GM23338 (cell line): ENCODE measurements around the gene EDN2. TPM values are rescaled to one million over a fixed set of nuclear protein-coding genes. Genes with fewer than 3 reads are reported as not detected.

Experiments
- ATAC-seq: fragments of 200-7000 bp; cut with Tn5 transposase; 3 replicates; pipeline ENCODE4 v1.9.1; 2020
- DNase-seq: peaks from one replicate; pipeline ENCODE4 v3.0.0-alpha.2; 2015; ENCODE audit warnings: low spot score
- H2AFZ ChIP-seq: fragments of 200-600 bp; sonication (generic); 2 replicates; pipeline ENCODE4 v1.8.0; 2016; ENCODE audit warnings: antibody characterized with exemption, mild to moderate bottlenecking, moderate library complexity
- H3F3A ChIP-seq: fragments of 200-600 bp; sonication (generic); replicated peaks from 2 replicates; pipeline ENCODE4 v1.8.0; 2017; ENCODE audit warnings: antibody characterized with exemption, mixed run types, low read depth
- H3K27ac ChIP-seq: fragments of 200-600 bp; sonication (generic); 2 replicates; pipeline ENCODE4 v1.6.1; 2016; ENCODE audit warnings: low read depth
- H3K27me3 ChIP-seq: fragments of 200-600 bp; sonication (generic); 2 replicates; pipeline ENCODE4 v1.8.0; 2016; ENCODE audit warnings: mild to moderate bottlenecking, mixed run types, moderate library complexity; ENCODE audit not compliant: insufficient read depth
- H3K36me3 ChIP-seq: fragments of 200-600 bp; sonication (generic); 2 replicates; pipeline ENCODE4 v1.8.0; 2016; ENCODE audit warnings: mild to moderate bottlenecking; ENCODE audit not compliant: insufficient read depth
- H3K4me1 ChIP-seq: fragments of 200-600 bp; sonication (generic); 2 replicates; pipeline ENCODE4 v1.8.0; 2016; ENCODE audit warnings: mild to moderate bottlenecking, moderate library complexity; ENCODE audit not compliant: insufficient read depth
- H3K4me2 ChIP-seq: fragments of 200-600 bp; sonication (generic); 2 replicates; pipeline ENCODE4 v1.7.1; 2017; ENCODE audit warnings: mixed run types
- H3K4me3 ChIP-seq: fragments of 200-600 bp; sonication (generic); 2 replicates; pipeline ENCODE4 v1.6.1; 2016; ENCODE audit warnings: mixed run types
- H3K79me2 ChIP-seq: fragments of 200-600 bp; sonication (generic); replicated peaks from 2 replicates; pipeline ENCODE4 v1.8.0; 2017; ENCODE audit warnings: mild to moderate bottlenecking; ENCODE audit not compliant: insufficient read depth
- H3K9me2 ChIP-seq: fragments of 200-600 bp; sonication (generic); 2 replicates; pipeline ENCODE4 v1.8.0; 2017; ENCODE audit not compliant: insufficient read depth
- H4K20me1 ChIP-seq: fragments of 200-600 bp; sonication (generic); replicated peaks from 2 replicates; pipeline ENCODE4 v1.8.0; 2017; ENCODE audit warnings: mild to moderate bottlenecking; ENCODE audit not compliant: insufficient read depth
- H3K27ac Mint-ChIP-seq: 2 replicates; pipeline ENCODE4 v1.8.0; 2020; ENCODE audit warnings: inconsistent platforms, mild to moderate bottlenecking, moderate library complexity, mixed read lengths
- H3K27me3 Mint-ChIP-seq: 3 replicates; pipeline ENCODE4 v1.8.0; 2022; ENCODE audit warnings: low read depth, mild to moderate bottlenecking, moderate library complexity, mixed read lengths, inconsistent platforms; ENCODE audit not compliant: insufficient read depth, poor library complexity
- H3K36me3 Mint-ChIP-seq: 3 replicates; pipeline ENCODE4 v1.8.0; 2021; ENCODE audit warnings: low read depth, mild to moderate bottlenecking, inconsistent platforms, moderate library complexity, mixed read lengths
- H3K4me1 Mint-ChIP-seq: 3 replicates; pipeline ENCODE4 v1.8.0; 2020; ENCODE audit warnings: mild to moderate bottlenecking, inconsistent platforms, mixed read lengths
- H3K4me3 Mint-ChIP-seq: 3 replicates; pipeline ENCODE4 v1.8.0; 2021; ENCODE audit warnings: moderate library complexity, mild to moderate bottlenecking, inconsistent platforms, mixed read lengths
- H3K9me3 Mint-ChIP-seq: 3 replicates; pipeline ENCODE4 v1.8.0; 2020; ENCODE audit warnings: moderate library complexity, mild to moderate bottlenecking, inconsistent platforms, mixed read lengths
- CREB1 ChIP-seq: fragments of 250-450 bp; sonication (Bioruptor Pico); IDR thresholded peaks from 2 replicates; pipeline ENCODE4 v1.5.0; 2020; ENCODE audit warnings: low read depth, mild to moderate bottlenecking, moderate library complexity
- ETS1 ChIP-seq: IDR thresholded peaks from 2 replicates; pipeline ENCODE4 v1.6.1; 2016; ENCODE audit warnings: antibody characterized with exemption
- EZH2 ChIP-seq: fragments of 200-600 bp; sonication (generic); IDR thresholded peaks from one replicate; pipeline ENCODE4 v1.8.0; 2017; ENCODE audit warnings: antibody characterized with exemption, mild to moderate bottlenecking, low read depth; ENCODE audit not compliant: unreplicated experiment
- NANOG ChIP-seq: IDR thresholded peaks from 2 replicates; pipeline ENCODE4 v1.6.1; 2016; ENCODE audit warnings: antibody characterized with exemption, borderline replicate concordance
- polyA plus RNA-seq: library from polyadenylated mRNA; unstranded; fragments of >200 nt; fragmentation: Nextera tagmentation; extraction: Ambion mirVana; gene quantifications from 2 replicates; pipeline ENCODE4 v1.2.1, GENCODE V29; 2016
- total RNA-seq: library from RNA; depleted of rRNA; stranded (reverse); fragments of >200 nt; shearing (Covaris generic); gene quantifications from 2 replicates; pipeline ENCODE4 v1.2.3, GENCODE V29; 2014
- TF ChIP-seq, protein P1 (sequence below), 2 experiments: fragments of 200-600 bp in 1 of 2; sonication (generic) in 1 of 2; conservative IDR thresholded peaks; 2 replicates each; pipeline versions ENCODE4 v1.5.1 to v1.6.1; 2016 to 2017; ENCODE audit warnings: antibody characterized with exemption in 2 of 2, low read depth in 2 of 2, mild to moderate bottlenecking in 2 of 2, moderate library complexity in 1 of 2
- TF ChIP-seq, protein P2 (sequence below): fragments of 250-450 bp; sonication (Bioruptor Pico); IDR thresholded peaks from 2 replicates; pipeline ENCODE4 v1.5.0; 2020; ENCODE audit warnings: mild to moderate bottlenecking, moderate library complexity

Gene EDN2
- total and polyA plus RNA-seq, 2 experiments from 2014 or later, result not detected

DNA sequence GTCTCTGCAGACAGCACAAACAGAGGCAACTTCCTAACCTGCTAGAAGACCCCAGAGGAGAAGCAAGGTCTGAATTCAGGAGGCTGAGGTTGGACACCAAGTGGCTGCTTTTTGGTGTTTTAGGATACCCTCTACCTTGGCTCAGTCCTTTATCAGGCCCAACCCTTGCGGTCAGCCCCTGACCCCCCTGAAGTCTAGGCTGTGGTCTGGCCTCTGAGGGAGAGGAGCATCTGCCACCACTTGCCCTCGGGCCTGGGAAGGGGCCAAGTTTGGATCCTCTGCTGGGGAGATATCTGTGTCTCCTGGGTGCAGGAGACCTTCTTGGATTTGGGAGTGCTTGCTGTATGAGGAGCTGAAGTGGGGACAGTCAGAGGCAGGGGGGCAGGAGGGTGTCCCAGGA is 21.0 kb downstream of the EDN2 start (continued):
- TF ChIP-seq ETS1, result no peak
- TF ChIP-seq, protein P1, sequence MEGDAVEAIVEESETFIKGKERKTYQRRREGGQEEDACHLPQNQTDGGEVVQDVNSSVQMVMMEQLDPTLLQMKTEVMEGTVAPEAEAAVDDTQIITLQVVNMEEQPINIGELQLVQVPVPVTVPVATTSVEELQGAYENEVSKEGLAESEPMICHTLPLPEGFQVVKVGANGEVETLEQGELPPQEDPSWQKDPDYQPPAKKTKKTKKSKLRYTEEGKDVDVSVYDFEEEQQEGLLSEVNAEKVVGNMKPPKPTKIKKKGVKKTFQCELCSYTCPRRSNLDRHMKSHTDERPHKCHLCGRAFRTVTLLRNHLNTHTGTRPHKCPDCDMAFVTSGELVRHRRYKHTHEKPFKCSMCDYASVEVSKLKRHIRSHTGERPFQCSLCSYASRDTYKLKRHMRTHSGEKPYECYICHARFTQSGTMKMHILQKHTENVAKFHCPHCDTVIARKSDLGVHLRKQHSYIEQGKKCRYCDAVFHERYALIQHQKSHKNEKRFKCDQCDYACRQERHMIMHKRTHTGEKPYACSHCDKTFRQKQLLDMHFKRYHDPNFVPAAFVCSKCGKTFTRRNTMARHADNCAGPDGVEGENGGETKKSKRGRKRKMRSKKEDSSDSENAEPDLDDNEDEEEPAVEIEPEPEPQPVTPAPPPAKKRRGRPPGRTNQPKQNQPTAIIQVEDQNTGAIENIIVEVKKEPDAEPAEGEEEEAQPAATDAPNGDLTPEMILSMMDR (conservative IDR thresholded peaks at IDR 0.05; ENCODE audit: low read depth in 2 of 2), result no peak

GRCh38 chr1:41462680-41463004 is 21.8 kb downstream of the EDN2 start:
- Histone ChIP-seq H2AFZ (no peak overlapping the region), H3K4me3 (no peak overlapping the region), H3K9me2 (no peaks in the 10 kb centered on the region), H3K27me3 (no peaks in the 10 kb centered on the region), H3K27ac (no peak overlapping the region), H3F3A (no peaks in the 10 kb centered on the region), H4K20me1 (no peaks in the 10 kb centered on the region), H3K79me2 (no peaks in the 10 kb centered on the region), H3K4me1 (no peaks in the 10 kb centered on the region), H3K4me2 (no peak overlapping the region), H3K36me3 (no peaks in the 10 kb centered on the region)
- Mint-ChIP-seq H3K4me1 (no peaks in the 10 kb centered on the region), H3K9me3 (peaks cover 3% of the 10 kb centered on the region; the same call in 2 of the 3 replicates), H3K27me3 (peaks cover 1% of the 10 kb centered on the region), H3K27ac (no peak overlapping the region), H3K4me3 (no peak overlapping the region), H3K36me3 (no peaks in the 10 kb centered on the region)
- ATAC-seq, result no peak
- no peak for TF ChIP-seq EZH2
- TF ChIP-seq, protein P2, sequence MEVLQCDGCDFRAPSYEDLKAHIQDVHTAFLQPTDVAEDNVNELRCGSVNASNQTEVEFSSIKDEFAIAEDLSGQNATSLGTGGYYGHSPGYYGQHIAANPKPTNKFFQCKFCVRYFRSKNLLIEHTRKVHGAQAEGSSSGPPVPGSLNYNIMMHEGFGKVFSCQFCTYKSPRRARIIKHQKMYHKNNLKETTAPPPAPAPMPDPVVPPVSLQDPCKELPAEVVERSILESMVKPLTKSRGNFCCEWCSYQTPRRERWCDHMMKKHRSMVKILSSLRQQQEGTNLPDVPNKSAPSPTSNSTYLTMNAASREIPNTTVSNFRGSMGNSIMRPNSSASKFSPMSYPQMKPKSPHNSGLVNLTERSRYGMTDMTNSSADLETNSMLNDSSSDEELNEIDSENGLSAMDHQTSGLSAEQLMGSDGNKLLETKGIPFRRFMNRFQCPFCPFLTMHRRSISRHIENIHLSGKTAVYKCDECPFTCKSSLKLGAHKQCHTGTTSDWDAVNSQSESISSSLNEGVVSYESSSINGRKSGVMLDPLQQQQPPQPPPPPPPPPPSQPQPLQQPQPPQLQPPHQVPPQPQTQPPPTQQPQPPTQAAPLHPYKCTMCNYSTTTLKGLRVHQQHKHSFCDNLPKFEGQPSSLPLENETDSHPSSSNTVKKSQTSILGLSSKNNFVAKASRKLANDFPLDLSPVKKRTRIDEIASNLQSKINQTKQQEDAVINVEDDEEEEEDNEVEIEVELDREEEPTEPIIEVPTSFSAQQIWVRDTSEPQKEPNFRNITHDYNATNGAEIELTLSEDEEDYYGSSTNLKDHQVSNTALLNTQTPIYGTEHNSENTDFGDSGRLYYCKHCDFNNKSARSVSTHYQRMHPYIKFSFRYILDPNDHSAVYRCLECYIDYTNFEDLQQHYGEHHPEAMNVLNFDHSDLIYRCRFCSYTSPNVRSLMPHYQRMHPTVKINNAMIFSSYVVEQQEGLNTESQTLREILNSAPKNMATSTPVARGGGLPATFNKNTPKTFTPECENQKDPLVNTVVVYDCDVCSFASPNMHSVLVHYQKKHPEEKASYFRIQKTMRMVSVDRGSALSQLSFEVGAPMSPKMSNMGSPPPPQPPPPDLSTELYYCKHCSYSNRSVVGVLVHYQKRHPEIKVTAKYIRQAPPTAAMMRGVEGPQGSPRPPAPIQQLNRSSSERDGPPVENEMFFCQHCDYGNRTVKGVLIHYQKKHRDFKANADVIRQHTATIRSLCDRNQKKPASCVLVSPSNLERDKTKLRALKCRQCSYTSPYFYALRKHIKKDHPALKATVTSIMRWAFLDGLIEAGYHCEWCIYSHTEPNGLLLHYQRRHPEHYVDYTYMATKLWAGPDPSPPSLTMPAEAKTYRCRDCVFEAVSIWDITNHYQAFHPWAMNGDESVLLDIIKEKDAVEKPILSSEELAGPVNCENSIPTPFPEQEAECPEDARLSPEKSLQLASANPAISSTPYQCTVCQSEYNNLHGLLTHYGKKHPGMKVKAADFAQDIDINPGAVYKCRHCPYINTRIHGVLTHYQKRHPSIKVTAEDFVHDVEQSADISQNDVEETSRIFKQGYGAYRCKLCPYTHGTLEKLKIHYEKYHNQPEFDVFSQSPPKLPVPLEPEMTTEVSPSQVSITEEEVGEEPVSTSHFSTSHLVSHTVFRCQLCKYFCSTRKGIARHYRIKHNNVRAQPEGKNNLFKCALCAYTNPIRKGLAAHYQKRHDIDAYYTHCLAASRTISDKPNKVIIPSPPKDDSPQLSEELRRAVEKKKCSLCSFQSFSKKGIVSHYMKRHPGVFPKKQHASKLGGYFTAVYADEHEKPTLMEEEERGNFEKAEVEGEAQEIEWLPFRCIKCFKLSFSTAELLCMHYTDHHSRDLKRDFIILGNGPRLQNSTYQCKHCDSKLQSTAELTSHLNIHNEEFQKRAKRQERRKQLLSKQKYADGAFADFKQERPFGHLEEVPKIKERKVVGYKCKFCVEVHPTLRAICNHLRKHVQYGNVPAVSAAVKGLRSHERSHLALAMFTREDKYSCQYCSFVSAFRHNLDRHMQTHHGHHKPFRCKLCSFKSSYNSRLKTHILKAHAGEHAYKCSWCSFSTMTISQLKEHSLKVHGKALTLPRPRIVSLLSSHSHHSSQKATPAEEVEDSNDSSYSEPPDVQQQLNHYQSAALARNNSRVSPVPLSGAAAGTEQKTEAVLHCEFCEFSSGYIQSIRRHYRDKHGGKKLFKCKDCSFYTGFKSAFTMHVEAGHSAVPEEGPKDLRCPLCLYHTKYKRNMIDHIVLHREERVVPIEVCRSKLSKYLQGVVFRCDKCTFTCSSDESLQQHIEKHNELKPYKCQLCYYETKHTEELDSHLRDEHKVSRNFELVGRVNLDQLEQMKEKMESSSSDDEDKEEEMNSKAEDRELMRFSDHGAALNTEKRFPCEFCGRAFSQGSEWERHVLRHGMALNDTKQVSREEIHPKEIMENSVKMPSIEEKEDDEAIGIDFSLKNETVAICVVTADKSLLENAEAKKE (CRISPR knock-in tag), result no peak
- no peak for TF ChIP-seq CREB1 (CRISPR knock-in tag)
- TF ChIP-seq NANOG, result no peak
- no peak for DNase-seq
